ENCODE measurements around the gene GAL3ST2. TPM values are rescaled to one million over a fixed set of nuclear protein-coding genes. Genes with fewer than 3 reads are reported as not detected.
"Not testable (repeated sequence)": the region's sequence is repeated elsewhere in the genome, so short reads cannot be mapped to it uniquely, and the experiment has no call there.

GAL3ST2 gene
- total and polyA plus RNA-seq, 12 donors, result 0.16 to 1.8 (median 0.61) TPM; not detected in 4

DNA sequence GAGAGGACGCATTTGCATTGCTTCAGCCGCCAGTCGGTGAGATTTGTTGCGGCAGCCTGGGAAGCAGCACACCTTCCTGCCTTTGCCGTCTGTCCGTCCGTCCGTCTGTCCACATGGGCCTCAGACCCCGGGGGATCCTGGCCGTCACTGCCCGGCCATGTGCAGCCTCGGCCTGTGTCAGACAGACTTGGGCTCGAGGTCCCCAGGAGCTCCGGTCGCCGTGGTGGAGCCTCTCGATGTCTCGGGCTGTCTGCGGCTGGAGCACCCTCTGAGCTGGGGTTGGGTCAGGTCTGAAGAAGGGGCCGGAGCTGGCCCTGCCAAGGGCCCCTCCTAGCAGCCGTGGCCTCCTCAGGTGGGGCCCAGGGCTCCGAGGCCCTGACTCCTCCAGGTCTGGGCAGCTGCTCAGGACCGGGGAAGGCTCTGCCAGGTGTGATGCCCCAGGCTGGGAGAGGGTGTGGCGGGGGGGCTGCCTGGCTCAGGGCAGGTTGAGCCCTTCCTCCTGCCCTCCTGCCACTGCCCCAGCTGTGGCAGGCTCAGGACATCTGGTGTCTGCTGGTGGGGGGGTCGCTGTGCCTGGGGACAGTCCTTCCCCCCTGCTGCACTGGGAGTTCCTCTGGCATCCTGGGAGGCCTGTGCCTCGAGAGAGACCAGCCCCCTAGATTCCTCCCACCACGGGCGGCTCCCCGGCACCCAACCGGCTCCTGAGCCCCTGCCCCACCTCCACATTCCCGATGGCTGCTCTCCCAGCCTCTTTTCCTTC lies 44.2 kb downstream of the GAL3ST2 start:
- Histone ChIP-seq H3K36me3 (replicated peaks in 1 of 2) (no peaks in the 10 kb centered on the region), H3K9me3 (replicated peaks in 1 of 3) (no peaks in the 10 kb centered on the region), H3K27ac (no peak overlapping the region), H3K4me1 (replicated peaks in 1 of 2) (no peaks in the 10 kb centered on the region), H3K4me3 (no peak overlapping the region), H3K27me3 (no peaks in the 10 kb centered on the region)
- peak in 2 of 7 donors; percentile 13 to 19 for DNase-seq
- whole genome bisulfite sequencing, 4 donors, result 85 to 90% (median 87%) methylated on average over 10 to 31 of the region's 31 CpGs
- TF ChIP-seq, protein P1, sequence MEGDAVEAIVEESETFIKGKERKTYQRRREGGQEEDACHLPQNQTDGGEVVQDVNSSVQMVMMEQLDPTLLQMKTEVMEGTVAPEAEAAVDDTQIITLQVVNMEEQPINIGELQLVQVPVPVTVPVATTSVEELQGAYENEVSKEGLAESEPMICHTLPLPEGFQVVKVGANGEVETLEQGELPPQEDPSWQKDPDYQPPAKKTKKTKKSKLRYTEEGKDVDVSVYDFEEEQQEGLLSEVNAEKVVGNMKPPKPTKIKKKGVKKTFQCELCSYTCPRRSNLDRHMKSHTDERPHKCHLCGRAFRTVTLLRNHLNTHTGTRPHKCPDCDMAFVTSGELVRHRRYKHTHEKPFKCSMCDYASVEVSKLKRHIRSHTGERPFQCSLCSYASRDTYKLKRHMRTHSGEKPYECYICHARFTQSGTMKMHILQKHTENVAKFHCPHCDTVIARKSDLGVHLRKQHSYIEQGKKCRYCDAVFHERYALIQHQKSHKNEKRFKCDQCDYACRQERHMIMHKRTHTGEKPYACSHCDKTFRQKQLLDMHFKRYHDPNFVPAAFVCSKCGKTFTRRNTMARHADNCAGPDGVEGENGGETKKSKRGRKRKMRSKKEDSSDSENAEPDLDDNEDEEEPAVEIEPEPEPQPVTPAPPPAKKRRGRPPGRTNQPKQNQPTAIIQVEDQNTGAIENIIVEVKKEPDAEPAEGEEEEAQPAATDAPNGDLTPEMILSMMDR (IDR thresholded peaks at IDR 0.05), result no peak
- TF ChIP-seq POLR2A (IDR thresholded peaks at IDR 0.05), result no peak
- intact Hi-C loops (cut with DNase I), result no loop called here

DNA sequence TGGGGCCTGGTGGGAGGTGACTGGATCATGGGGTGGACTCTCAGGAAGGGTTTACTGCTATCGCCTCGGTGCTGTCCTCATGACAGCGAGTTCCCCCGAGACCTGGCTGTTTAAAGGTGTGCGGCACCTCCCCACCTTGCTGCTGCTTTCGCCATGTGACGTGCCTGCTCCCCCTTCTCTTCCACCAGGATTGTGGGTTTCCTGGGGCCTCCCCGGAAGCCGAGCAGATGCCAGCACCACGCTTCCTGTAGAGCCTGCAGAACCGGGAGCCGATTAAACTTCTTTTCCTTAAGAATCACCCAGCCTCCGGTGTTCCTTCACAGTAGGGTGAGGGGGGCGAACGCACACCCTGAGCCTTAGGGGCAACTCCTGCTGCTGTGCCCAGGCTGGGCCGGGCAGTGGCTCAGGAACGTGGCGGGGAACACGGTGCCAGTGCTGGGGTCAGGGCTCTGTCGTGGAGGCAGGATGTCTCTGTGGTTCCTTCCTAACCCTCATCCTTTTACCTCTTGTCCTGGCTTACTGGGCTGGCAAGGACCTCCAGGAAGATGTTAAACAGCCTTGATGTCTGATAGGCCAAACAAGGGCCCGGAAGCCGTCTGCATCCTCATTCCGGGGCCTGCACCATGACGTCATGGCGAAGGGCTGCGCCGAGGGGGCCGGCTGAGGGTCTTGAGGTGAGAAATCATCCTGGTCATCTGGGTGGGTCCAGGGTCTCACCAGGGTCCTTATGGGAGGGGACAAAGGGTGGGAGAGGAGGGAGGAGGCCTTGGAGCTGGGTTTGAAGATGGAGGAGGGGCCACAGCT lies 45.0 kb downstream of the GAL3ST2 start:
- Histone ChIP-seq H3K9me3 (replicated peaks in 1 of 3) (no peaks in the 10 kb centered on the region), H3K4me1 (replicated peaks in 1 of 2) (no peaks in the 10 kb centered on the region), H3K27me3 (no peaks in the 10 kb centered on the region), H3K36me3 (replicated peaks in 1 of 2) (no peaks in the 10 kb centered on the region), H3K27ac (peak overlapping the region in 1 of 5 donors; percentile 14), H3K4me3 (peak overlapping the region in 1 of 4 donors; percentile 3)
- peak in 3 of 7 donors; percentile 15 to 46 (median 19) for DNase-seq
- TF ChIP-seq, protein P1 (IDR thresholded peaks at IDR 0.05), result no peak
- no peak for TF ChIP-seq POLR2A (IDR thresholded peaks at IDR 0.05)
- intact Hi-C loops (cut with DNase I), result no loop called here
- WGBS, 4 donors, result 67 to 77% (median 71%) methylated on average over 24 to 28 of the region's 28 CpGs

DNA sequence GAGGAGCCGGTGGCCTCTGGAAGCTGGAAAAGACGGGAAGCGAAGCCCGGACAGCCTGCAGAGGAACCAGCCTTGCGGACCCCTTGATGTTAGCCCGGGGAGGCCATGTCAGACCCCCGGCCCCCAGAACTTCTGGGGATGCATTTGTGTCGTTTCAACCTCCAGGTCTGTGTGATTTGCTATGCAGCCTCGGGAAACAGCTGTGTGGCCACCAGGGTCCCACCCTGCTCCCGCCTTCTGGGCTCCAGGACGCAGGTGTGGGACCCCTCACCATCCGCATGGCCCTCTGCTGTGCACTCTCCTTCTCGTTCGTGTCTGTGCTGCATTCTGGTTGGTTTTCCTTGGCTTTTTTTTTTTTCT lies 45.6 kb downstream of the GAL3ST2 start:
- Histone ChIP-seq H3K36me3 (replicated peaks in 1 of 2) (no peaks in the 10 kb centered on the region), H3K4me1 (replicated peaks in 1 of 2) (no peaks in the 10 kb centered on the region), H3K9me3 (replicated peaks in 1 of 3) (no peaks in the 10 kb centered on the region), H3K27ac (no peak overlapping the region), H3K27me3 (no peaks in the 10 kb centered on the region), H3K4me3 (peak overlapping the region in 1 of 4 donors; percentile 3)
- DNase-seq, result peak in 1 of 7 donors; percentile 14
- WGBS, 4 donors, result 69 to 81% (median 76%) methylated on average over 12 to 14 of the region's 14 CpGs
- TF ChIP-seq, protein P1 (IDR thresholded peaks at IDR 0.05), result no peak
- TF ChIP-seq POLR2A (IDR thresholded peaks at IDR 0.05), result no peak
- intact Hi-C loops (cut with DNase I), result no loop called here

DNA sequence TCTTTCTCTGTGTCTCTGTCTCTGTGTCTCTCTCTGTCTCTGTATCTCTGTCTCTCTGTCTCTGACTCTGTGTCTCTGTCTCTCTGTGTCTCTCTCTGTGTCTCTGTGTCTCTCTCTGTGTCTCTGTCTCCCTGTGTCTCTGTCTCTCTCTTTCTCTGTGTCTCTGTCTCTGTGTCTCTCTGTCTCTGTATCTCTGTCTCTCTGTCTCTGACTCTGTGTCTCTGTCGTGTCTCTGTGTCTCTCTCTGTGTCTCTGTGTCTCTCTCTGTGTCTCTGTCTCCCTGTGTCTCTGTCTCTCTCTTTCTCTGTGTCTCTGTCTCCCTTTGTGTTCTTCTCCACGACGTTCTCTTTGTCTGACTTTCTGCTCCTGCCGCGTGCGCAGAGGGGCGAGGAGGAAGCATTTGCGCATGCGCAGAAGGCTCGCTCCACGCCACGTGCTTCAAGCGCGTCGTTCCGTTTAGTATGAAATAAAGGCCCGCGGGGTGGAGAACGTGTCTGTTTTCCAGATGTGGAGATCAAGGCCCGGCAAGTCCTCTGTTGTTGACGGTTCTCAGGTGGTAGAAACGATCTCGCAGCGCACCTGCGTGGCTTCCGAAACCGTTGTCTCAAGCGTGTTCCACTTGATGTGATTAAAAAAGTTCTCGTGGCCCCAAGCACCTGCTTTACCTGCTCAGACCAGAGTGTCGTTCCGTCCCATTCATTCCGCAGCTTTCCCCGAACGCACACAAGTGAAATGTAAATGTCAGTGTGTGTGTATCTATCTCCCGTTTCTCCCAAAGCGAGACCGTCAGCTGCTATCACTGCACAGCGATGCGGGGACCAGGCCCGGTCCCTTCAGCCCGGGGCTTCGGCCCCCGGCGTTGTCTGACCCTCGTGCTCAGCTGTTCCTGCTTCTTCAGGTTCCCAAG lies 47.2 kb downstream of the GAL3ST2 start:
- H3K36me3 ChIP-seq (replicated peaks in 1 of 2); H3K9me3 ChIP-seq (replicated peaks in 1 of 3); H3K4me1 ChIP-seq (replicated peaks in 1 of 2); H3K27me3 ChIP-seq; intact Hi-C loops (cut with DNase I); H3K4me3 ChIP-seq; H3K27ac ChIP-seq: not testable (repeated sequence)
- peak in 2 of 7 donors; percentile 17 to 45 for DNase-seq
- WGBS, 4 donors, result 88 to 92% (median 90%) methylated on average over 45 of the region's 45 CpGs

Measured in adrenal gland (tissue), 12 donors.